H9 (cell line): ENCODE measurements around the gene ORAI3. TPM values are rescaled to one million over a fixed set of nuclear protein-coding genes. Genes with fewer than 3 reads are reported as not detected.

Experiments used
- DNase-seq: peaks from one replicate; pipeline ENCODE4 v3.0.0-alpha.2; 2017
- H2AFZ ChIP-seq: one replicate; pipeline ENCODE4 v1.6.1; 2013; ENCODE audit warnings: mild to moderate bottlenecking, low read length, control low read depth, moderate library complexity
- H2AK5ac ChIP-seq: 2 replicates; pipeline ENCODE4 v1.6.1; 2013; ENCODE audit warnings: low read length, control low read depth, mixed read lengths; ENCODE audit not compliant: insufficient read length
- H2BK120ac ChIP-seq: one replicate; pipeline ENCODE4 v1.6.1; 2013; ENCODE audit warnings: low read depth, mild to moderate bottlenecking, low read length, control low read depth, inconsistent platforms; ENCODE audit not compliant: poor library complexity, severe bottlenecking
- H2BK12ac ChIP-seq: 2 replicates; pipeline ENCODE4 v1.6.1; 2013; ENCODE audit warnings: low read length, control low read depth, mixed read lengths, low read depth; ENCODE audit not compliant: insufficient read length
- H2BK15ac ChIP-seq: 2 replicates; pipeline ENCODE4 v1.6.1; 2013; ENCODE audit warnings: low read depth, low read length, control low read depth
- H2BK20ac ChIP-seq: one replicate; pipeline ENCODE4 v1.6.1; 2013; ENCODE audit warnings: low read depth, mild to moderate bottlenecking, low read length, control low read depth, inconsistent platforms; ENCODE audit not compliant: poor library complexity, severe bottlenecking
- H2BK5ac ChIP-seq: 2 replicates; pipeline ENCODE4 v1.6.1; 2013; ENCODE audit warnings: low read length, control low read depth, mixed read lengths; ENCODE audit not compliant: insufficient read length
- H3K14ac ChIP-seq: 2 replicates; pipeline ENCODE4 v1.6.1; 2013; ENCODE audit warnings: low read length, control low read depth; ENCODE audit not compliant: insufficient read depth
- H3K18ac ChIP-seq: 2 replicates; pipeline ENCODE4 v1.6.1; 2013; ENCODE audit warnings: low read depth, mild to moderate bottlenecking, mixed read lengths, low read length, control low read depth; ENCODE audit not compliant: insufficient read length
- H3K23ac ChIP-seq: 2 replicates; pipeline ENCODE4 v1.6.1; 2013; ENCODE audit warnings: low read length, control low read depth, mixed read lengths, low read depth; ENCODE audit not compliant: insufficient read length
- H3K23me2 ChIP-seq: 2 replicates; pipeline ENCODE4 v1.6.1; 2013; ENCODE audit warnings: low read depth, mild to moderate bottlenecking, mixed read lengths, low read length, control low read depth; ENCODE audit not compliant: insufficient read length, poor library complexity, severe bottlenecking
- H3K27ac ChIP-seq: 2 replicates; pipeline ENCODE4 v1.5.1; 2013; ENCODE audit warnings: low read length, control low read depth, mixed read lengths, low read depth; ENCODE audit not compliant: insufficient read length
- H3K27me3 ChIP-seq: 2 replicates; pipeline ENCODE4 v1.6.1; 2013; ENCODE audit warnings: low read length, control low read depth, inconsistent platforms; ENCODE audit not compliant: insufficient read depth
- H3K4ac ChIP-seq: 2 replicates; pipeline ENCODE4 v1.6.1; 2013; ENCODE audit warnings: low read depth, mild to moderate bottlenecking, control low read depth, inconsistent platforms, low read length, moderate library complexity
- H3K4me1 ChIP-seq: 2 replicates; pipeline ENCODE4 v1.6.1; 2013; ENCODE audit warnings: low read length, control low read depth, inconsistent platforms; ENCODE audit not compliant: insufficient read depth
- H3K4me2 ChIP-seq: 2 replicates; pipeline ENCODE4 v1.6.1; 2013; ENCODE audit warnings: low read length, control low read depth, mixed read lengths; ENCODE audit not compliant: insufficient read length, insufficient read depth
- H3K56ac ChIP-seq: 2 replicates; pipeline ENCODE4 v1.6.1; 2013; ENCODE audit warnings: low read depth, mild to moderate bottlenecking, mixed read lengths, low read length, control low read depth; ENCODE audit not compliant: insufficient read length
- H3K79me1 ChIP-seq: 2 replicates; pipeline ENCODE4 v1.6.1; 2013; ENCODE audit warnings: low read depth, mild to moderate bottlenecking, moderate library complexity, low read length, control low read depth, inconsistent platforms; ENCODE audit not compliant: insufficient read depth, poor library complexity, severe bottlenecking
- H3K79me2 ChIP-seq: 2 replicates; pipeline ENCODE4 v1.6.1; 2013; ENCODE audit warnings: low read length, control low read depth, inconsistent platforms; ENCODE audit not compliant: insufficient read depth
- H3K9ac ChIP-seq: 2 replicates; pipeline ENCODE4 v1.6.1; 2013; ENCODE audit warnings: low read length, control low read depth, mixed read lengths; ENCODE audit not compliant: insufficient read length; ENCODE audit errors: extremely low read depth
- H3K9me3 ChIP-seq: one replicate; pipeline ENCODE4 v1.6.1; 2013; ENCODE audit warnings: low read depth, low read length, inconsistent platforms; ENCODE audit not compliant: control insufficient read depth
- H3T11ph ChIP-seq: one replicate; pipeline ENCODE4 v1.6.1; 2013; ENCODE audit warnings: mild to moderate bottlenecking, low read length, control low read depth, inconsistent platforms
- H4K20me1 ChIP-seq: one replicate; pipeline ENCODE4 v1.6.1; 2013; ENCODE audit not compliant: control insufficient read depth, insufficient read length, insufficient read depth
- H4K5ac ChIP-seq: 2 replicates; pipeline ENCODE4 v1.6.1; 2013; ENCODE audit warnings: low read depth, mild to moderate bottlenecking, mixed read lengths, low read length, control low read depth; ENCODE audit not compliant: insufficient read length
- H4K8ac ChIP-seq: replicated peaks from 2 replicates; pipeline ENCODE4 v1.6.1; 2013; ENCODE audit warnings: low read length, control low read depth, mixed read lengths, low read depth; ENCODE audit not compliant: insufficient read length
- H4K91ac ChIP-seq: 2 replicates; pipeline ENCODE4 v1.6.1; 2013; ENCODE audit warnings: low read depth, mild to moderate bottlenecking, moderate library complexity, mixed read lengths, low read length, control low read depth; ENCODE audit not compliant: insufficient read length
- H3K27ac Mint-ChIP-seq, 3 experiments: 2 replicates in 2 of 3; 3 replicates in 1 of 3; pipeline ENCODE4 v1.8.0; 2020 to 2021; ENCODE audit warnings: mixed read lengths in 3 of 3, mild to moderate bottlenecking in 1 of 3, moderate library complexity in 1 of 3
- H3K27me3 Mint-ChIP-seq: 2 replicates; pipeline ENCODE4 v1.8.0; 2021; ENCODE audit warnings: low read depth, mild to moderate bottlenecking, moderate library complexity, mixed read lengths
- H3K36me3 Mint-ChIP-seq, 3 experiments: 2 replicates in 2 of 3; 3 replicates in 1 of 3; pipeline ENCODE4 v1.8.0; 2020 to 2021; ENCODE audit warnings: low read depth in 3 of 3, mixed read lengths in 3 of 3; ENCODE audit not compliant: insufficient read depth in 1 of 3
- H3K4me1 Mint-ChIP-seq, 2 experiments: 2 replicates each; pipeline ENCODE4 v1.8.0; 2020; ENCODE audit warnings: mixed read lengths in 2 of 2
- H3K4me3 Mint-ChIP-seq, 2 experiments: 2 replicates in 1 of 2; 3 replicates in 1 of 2; pipeline ENCODE4 v1.8.0; 2020 to 2021; ENCODE audit warnings: mild to moderate bottlenecking in 2 of 2, mixed read lengths in 2 of 2, moderate library complexity in 1 of 2
- H3K9me3 Mint-ChIP-seq, 2 experiments: 2 replicates in 1 of 2; 3 replicates in 1 of 2; pipeline ENCODE4 v1.8.0; 2020; ENCODE audit warnings: mild to moderate bottlenecking in 2 of 2, mixed read lengths in 2 of 2, moderate library complexity in 1 of 2
- CTCF ChIP-seq: fragments of 200-600 bp; sonication (generic); conservative IDR thresholded peaks from 3 replicates; pipeline ENCODE4 v1.8.0; 2021; ENCODE audit warnings: antibody characterized with exemption, mild to moderate bottlenecking
- WGBS: extraction: QIAGEN DNeasy Blood & Tissue Kit; methylation state at CpG from one replicate; pipeline ENCODE4 v1.1.7; 2013; ENCODE audit warnings: missing lambda C conversion rate, low lambda C conversion rate, mixed read lengths; ENCODE audit not compliant: insufficient read length; ENCODE audit errors: extremely low coverage; 5-methylcytosine and 5-hydroxymethylcytosine counted together
- total RNA-seq: library from RNA; stranded (reverse); gene quantifications from 2 replicates; pipeline ENCODE4 v1.2.1, GENCODE V29; 2021

Gene ORAI3
- total RNA-seq, 1 experiment from 2014 or later = 6.9 TPM

- Histone ChIP-seq H3K4me2 (peak overlapping the region; percentile 3), H2BK20ac (no peak overlapping the region), H3K9me3 (no peaks in the 10 kb centered on the region)
Observed at GRCh38 chr16:30947541-30947858, 1.4 kb upstream of the ORAI3 start.

More at GRCh38 chr16:30947541-30947858, 1.4 kb upstream of the ORAI3 start:
- no peak overlapping the region for H2BK12ac ChIP-seq
- H3K4me1 ChIP-seq = no peaks in the 10 kb centered on the region
- no peaks in the 10 kb centered on the region for H4K20me1 ChIP-seq
- H3K4ac ChIP-seq = no peak overlapping the region
- DNase-seq = peak; percentile 55
- no peaks in the 10 kb centered on the region for H3K79me1 ChIP-seq
- peak overlapping the region; percentile 2 for H3K18ac ChIP-seq
- H2BK5ac ChIP-seq = no peak overlapping the region
- H4K91ac ChIP-seq = no peak overlapping the region
- TF ChIP-seq CTCF = no peak
- no peak overlapping the region for H3K23ac ChIP-seq
- peaks cover 19 to 38% (median 29%) of the 10 kb centered on the region in 3 experiments; a peak in 6 of 7 replicates for H3K36me3 Mint-ChIP-seq
- no peak overlapping the region for H2AFZ ChIP-seq
- WGBS = no CpG with 5 or more reads among the region's 3 CpGs
- H3K79me2 ChIP-seq = no peaks in the 10 kb centered on the region
- no peak overlapping the region for H3T11ph ChIP-seq
- no peak overlapping the region for H4K5ac ChIP-seq
- H3K23me2 ChIP-seq = peaks cover 11% of the 10 kb centered on the region
- H3K9ac ChIP-seq = no peak overlapping the region
- no peak overlapping the region for H2BK120ac ChIP-seq
- peaks cover 27% of the 10 kb centered on the region in 2 experiments for H3K4me1 Mint-ChIP-seq
- H3K27ac Mint-ChIP-seq = peak overlapping the region; percentile 94 to 98 (median 97); a peak in 5 of 7 replicates
- no peak overlapping the region for H3K27ac ChIP-seq
- H3K27me3 Mint-ChIP-seq = no peaks in the 10 kb centered on the region
- no peak overlapping the region for H2BK15ac ChIP-seq
- H3K14ac ChIP-seq = peak overlapping the region; percentile 4
- H3K27me3 ChIP-seq = no peaks in the 10 kb centered on the region
- no peak overlapping the region for H3K56ac ChIP-seq
- H3K4me3 Mint-ChIP-seq = peak overlapping the region; percentile 66 to 84
- no peak overlapping the region for H4K8ac ChIP-seq
- no peak overlapping the region for H2AK5ac ChIP-seq
- no peaks in the 10 kb centered on the region; a peak in 1 of 5 replicates for H3K9me3 Mint-ChIP-seq
